NCI-H1048 (cell line): ENCODE results near the gene VPS4A.

ENCODE experiments used
- DNase-seq: peaks from one replicate; lab custom pipeline; 2025; lab: John Stamatoyannopoulos, UW

The VPS4A gene

GRCh38 chr16:69366431-69366830 lies 55.3 kb downstream of the VPS4A start:
- DNase-seq = no peak

- DNase-seq = no peak
Measured at GRCh38 chr16:69367980-69368379, 56.8 kb downstream of the VPS4A start.

GRCh38 chr16:69368866-69369265 lies 57.7 kb downstream of the VPS4A start:
- DNase-seq = no peak

DNA sequence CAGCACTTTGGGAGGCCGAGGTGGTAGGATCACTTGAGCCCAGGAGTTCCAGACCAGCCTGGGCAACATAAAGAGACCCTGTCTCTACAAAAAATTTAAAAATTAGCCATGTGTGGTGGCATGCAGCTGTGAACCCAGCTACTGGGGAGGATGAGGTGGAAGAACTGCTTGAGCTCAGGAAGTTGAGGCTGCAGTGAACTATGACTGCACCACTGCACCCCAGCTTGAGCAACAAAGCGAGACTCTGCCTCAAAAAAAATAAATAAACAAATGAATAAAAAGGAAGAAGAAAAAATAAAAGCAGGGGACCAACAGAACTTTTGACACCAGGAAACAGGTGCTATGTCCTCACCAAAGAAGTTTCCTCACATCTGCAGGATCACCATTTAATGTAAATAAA lies 60.4 kb downstream of the VPS4A start:
- no peak for DNase-seq

DNA sequence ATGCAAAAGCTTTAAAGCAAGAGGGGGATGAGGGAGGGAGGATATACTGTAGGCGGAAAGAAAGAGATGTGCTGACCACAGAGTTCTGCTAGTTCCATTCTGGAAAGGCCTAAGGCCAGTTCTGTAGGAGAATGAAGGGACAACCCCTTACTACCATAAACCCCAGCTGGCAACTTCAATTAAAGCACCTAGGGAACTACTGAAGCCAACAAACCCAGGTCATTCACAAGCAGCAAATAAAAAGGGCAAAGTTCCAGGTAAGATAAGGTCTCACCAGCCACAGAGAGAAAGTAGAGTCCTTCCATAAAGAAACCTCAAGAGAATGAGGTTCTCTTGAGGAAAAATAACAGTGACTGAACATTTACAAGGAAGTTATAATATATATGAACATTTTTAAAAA lies 61.9 kb downstream of the VPS4A start:
- no peak for DNase-seq
